Upper lobe of left lung (tissue), 4 donors: ENCODE data around the gene USP32.

ENCODE experiments used
- CTCF ChIP-seq, 6 experiments: fragments of 450-650 bp in 4 of 6; fragments of 200-600 bp in 2 of 6; sonication (generic) in 2 of 6; IDR thresholded peaks; one replicate each; pipeline ENCODE4 v1.5.1; 2016 to 2019; ENCODE audit warnings: antibody characterized with exemption in 6 of 6
- POLR2A ChIP-seq, 4 donors: fragments of 450-650 bp; IDR thresholded peaks; one replicate each; pipeline ENCODE4 v1.5.1; 2016 to 2017; ENCODE audit warnings: antibody characterized with exemption in 4 of 4, mild to moderate bottlenecking in 2 of 4
- POLR2AphosphoS5 ChIP-seq, 2 donors: sonication (generic); formaldehyde crosslinking; IDR thresholded peaks; one replicate each; pipeline ENCODE4 v1.5.1; 2017; ENCODE audit warnings: antibody characterized with exemption in 2 of 2

- no peak for TF ChIP-seq POLR2A (IDR thresholded peaks at IDR 0.05)
- TF ChIP-seq POLR2AphosphoS5 (IDR thresholded peaks at IDR 0.05), result no peak
- no peak for TF ChIP-seq CTCF (IDR thresholded peaks at IDR 0.05)
Measured at GRCh38 chr17:60173304-60173819, 218.6 kb downstream of the USP32 start.
